ENCODE data around the gene RAB6D.
"Not testable (repeated sequence)": the region's sequence is repeated elsewhere in the genome, so short reads cannot be mapped to it uniquely, and the experiment has no call there.

Gene RAB6D

DNA sequence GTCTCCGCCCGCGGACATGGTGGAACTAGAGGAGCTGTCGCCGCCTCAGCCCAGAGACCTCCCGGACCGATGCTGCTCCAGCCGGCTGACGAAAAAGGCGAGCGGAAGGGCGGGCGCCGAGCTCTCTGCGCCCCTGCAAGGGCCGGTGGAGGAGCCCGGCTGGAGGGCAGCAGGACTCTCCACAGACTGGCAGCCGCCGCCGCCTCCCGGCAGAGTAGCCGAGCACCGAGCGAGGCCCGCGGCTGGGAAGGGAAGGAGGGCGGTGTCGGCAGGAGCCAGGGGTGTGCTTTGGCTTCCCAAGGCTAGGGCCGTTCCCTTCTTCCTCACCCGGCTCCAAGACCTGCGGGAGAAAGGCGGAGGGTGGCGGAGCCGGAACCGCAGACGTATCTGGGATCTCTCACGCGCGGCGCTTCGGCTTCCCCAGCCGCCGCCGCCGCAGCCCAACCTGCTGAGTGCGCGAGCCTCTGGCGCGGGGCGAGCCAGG lies at the start of gene RAB6D:
TSS of gene RAB6D (minus strand) at position 466 of the 484 bp plus-strand sequence. CDS start at position 18, 448 bp downstream.
- not testable (repeated sequence) for DNase-seq (ENCODE audit: low read depth in 4 of 4, low spot score in 1 of 4)

DNA sequence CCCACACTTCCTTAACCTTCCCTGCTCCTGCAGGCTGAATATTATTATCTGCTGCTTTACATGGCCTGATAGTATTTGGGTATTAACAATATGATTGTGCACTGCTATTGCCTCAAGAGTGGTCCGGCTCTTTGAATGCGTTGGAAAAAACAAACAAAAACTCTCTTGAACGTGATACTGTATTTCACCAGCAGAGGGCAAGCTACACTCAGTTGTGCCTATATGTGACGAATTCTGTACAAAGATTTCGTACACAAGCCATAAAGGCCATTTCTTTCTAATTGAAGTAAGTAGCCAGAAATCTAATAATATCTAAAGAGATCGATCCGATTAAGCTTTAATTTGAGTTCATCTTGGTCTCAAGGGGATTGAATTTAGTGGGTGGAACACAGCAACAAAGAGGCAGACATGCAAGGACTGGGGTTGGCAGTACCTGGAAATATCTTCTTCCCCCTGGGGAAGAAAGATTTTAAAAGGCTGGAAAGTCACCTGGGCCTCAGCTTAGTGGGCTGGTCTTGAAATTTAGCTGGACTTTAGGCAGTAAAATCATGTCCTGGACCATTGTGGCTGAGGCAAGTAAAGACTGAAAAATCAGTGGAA lies 49.3 kb upstream of the RAB6D start:
- peak in 1 of 4 experiments; percentile 7 for DNase-seq (ENCODE audit: low read depth in 4 of 4, low spot score in 1 of 4)

DNA sequence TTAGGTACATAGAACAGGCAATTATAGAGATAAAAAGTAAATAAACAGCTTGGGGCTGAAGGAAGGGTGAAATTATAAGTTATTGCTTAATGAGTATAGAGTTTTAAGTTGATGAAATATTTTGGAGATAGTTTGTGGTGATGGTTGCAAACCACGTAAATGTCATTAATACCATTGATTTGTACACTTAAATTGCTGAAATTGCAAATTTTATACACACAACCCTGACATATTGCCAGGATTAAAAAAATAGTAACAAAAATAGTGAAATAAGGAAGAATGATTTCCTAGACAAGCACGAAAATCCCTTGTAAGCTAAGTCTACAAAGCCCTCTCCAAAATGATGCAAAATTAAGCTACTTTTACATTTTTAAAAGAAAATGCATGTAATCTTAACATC lies 46.2 kb upstream of the RAB6D start:
- DNase-seq (ENCODE audit: low read depth in 4 of 4, low spot score in 1 of 4): no peak

DNA sequence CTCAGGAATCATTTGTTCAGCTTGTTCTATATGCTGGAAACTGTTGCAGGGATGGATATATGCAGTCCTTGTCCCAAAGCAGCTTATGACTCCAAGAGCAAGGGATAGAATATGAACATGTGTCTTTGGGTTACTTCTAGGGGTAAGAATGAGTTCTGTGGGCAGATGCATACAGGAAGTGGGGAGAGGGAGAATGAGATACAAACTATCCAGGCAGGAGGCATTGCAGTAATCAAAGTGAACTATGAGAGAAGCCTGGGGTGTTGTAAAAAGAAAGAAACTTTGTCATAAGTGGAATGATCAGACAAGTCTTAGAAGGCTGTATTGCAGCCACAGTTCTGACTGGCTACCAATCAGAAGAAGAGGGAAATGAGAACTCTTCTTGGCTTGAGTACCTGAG lies 44.8 kb upstream of the RAB6D start:
- DNase-seq (ENCODE audit: low read depth in 4 of 4, low spot score in 1 of 4): no peak

DNA sequence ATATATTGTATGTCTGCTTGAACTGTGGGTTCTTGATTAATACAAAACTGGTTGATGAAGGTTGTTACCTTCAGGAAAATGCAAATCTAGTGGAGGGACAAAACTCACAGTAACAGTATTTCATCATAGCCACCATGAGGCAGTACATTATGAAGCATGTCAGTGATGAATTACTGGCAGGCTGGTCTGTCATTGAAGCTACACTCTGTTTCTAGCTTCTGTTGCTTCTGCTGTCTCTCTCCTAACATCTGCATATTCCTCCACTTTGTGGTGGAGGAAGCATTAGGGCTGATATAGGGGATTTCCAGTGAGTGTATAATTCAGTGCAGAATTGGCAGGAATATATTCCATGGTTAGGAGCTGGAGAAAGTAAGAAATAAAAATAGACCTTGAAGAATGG lies 44.2 kb upstream of the RAB6D start:
- DNase-seq (ENCODE audit: low read depth in 4 of 4, low spot score in 1 of 4): no peak

DNA sequence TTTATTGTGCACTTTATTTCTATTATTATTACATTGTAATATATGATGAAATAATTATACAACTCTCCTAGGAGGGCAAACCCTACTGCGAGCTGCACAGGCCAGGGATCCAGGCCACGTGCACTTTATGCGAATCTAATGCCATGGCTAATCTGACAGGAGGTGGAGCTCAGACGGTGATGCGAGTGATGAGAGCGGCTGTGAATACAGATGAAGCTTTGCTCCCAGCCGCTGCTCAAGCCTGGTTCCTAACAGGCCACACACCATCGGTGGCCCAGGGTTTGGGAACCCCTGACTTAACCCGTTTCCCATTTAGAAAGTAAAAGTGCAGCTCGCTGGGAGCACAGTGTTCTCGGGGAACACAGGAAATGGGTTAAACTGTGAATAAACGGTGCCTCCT lies 40.8 kb upstream of the RAB6D start:
- DNase-seq (ENCODE audit: low read depth in 4 of 4, low spot score in 1 of 4): no peak

DNA sequence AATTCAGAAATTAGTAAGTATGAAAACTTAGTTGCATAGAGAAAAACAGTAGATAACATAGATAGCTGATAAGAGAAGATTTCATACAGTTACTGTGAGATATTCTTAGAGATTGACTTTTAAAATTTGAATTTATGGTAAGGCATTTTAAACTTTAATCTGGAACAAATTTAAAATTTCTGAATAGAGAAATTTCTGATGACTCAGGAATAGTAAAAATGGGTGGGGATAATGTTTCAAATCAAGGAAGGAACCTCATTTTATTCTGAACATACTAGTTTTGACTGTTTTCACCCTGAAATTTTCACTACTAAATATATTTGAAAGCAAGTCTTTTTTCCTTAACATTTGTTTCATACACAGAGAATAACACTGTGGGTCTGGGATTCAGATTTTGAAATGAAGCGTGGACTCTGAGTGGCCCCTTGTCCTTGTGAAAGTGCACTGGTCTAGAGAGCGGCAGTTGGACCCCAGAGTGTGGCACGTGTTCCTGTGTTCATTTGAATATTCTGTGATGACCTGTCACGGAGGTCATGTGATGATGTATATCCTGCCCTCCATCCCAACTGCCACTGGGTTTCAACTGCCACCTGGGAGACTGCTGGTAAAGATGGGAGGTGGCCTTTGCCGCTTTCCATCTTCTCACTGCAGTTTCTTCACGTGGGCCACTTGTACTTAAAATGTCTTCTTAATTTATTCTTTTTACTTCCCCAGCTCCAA lies 38.5 kb upstream of the RAB6D start:
- no peak for DNase-seq (ENCODE audit: low read depth in 4 of 4, low spot score in 1 of 4)

DNA sequence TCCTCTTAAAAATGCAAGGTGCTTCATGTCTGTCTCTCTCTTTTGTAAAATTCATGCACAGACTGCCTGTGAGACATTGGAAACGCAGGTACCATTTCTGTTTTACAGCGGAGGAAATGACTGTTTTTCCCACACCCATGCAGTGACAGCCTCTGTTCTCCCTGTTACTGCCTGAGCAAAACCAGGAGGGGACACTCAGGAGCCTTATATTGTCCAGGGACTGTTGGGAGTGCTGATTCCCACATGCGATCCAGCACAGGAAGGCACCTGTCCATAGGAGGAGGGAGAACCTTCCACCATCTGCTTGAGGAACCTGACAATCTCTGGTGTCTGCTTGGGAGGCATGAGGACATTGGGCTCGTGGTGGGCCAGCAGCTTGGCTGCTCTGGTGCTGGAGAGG lies 36.9 kb upstream of the RAB6D start:
- no peak for DNase-seq (ENCODE audit: low read depth in 4 of 4, low spot score in 1 of 4)

DNA sequence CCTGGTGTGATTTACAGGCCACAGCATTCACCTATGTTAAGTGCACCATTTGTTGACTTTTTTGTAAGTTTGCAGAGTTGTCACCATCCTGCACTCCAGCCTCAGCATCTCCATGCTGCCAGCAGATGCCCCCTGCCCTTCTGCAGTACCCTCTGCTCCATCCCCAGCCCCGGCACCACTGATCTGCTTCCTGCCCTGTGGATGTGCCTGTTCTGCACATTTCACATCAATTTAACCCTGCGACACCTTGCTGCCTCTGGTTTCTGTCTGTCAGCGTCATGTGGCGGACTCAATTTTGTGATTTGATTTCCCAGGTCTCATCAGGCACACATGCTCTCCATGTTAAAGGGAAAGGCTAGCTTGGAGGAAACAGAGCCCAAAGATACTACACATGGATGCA lies 36.5 kb upstream of the RAB6D start:
- not testable (repeated sequence) for DNase-seq (ENCODE audit: low read depth in 4 of 4, low spot score in 1 of 4)

DNA sequence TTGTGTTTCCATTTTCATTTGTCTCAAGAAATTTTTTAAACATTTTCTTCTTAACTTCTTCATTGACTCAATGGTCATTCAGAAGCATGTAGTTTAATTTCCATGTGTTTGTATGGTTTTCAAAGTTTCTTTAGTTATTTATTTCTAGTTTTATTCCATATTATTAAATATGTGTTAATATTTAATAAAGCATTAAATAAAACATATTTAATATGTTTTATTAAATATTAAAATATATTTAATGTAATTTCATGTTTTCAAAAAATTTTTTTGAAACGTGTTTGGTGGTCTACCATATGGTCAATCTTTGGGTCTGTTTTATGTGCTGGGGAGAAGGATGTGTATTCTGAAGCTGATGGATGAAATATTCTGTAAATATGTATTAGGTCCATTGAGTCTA lies 32.2 kb upstream of the RAB6D start:
- not testable (repeated sequence) for DNase-seq (ENCODE audit: low read depth in 4 of 4, low spot score in 1 of 4)

DNA sequence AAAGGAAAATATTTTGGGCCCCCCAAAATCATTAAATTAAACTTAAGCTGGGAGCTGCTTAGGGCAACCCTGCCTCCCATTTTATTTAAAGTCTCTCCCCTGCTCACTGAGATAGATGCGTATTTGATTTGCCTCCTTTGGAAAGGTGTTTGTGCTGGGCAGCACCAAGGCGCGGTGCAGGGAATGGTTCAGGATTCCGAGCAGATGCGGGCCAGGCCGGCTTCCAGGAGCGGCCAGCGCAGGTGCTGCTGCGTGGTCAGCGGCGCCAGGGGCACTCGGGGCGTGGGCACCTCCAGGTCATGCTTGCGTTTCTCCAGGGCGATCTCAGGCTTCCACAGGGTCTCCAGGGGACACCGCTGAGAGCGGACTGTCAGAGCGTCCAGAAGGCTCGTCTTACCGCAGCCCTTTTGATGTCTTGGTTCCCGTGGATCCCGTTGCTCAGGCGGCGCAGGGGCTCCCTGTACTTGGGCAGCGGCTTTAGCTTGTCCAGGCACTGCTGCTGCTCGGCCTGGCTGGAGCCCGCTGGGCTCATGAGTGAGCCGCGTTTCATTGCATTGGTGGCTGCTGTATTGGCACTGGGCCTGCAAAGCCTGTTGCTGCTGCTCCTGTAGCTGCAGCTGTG lies 31.2 kb upstream of the RAB6D start:
- not testable (repeated sequence) for DNase-seq (ENCODE audit: low read depth in 4 of 4, low spot score in 1 of 4)

DNA sequence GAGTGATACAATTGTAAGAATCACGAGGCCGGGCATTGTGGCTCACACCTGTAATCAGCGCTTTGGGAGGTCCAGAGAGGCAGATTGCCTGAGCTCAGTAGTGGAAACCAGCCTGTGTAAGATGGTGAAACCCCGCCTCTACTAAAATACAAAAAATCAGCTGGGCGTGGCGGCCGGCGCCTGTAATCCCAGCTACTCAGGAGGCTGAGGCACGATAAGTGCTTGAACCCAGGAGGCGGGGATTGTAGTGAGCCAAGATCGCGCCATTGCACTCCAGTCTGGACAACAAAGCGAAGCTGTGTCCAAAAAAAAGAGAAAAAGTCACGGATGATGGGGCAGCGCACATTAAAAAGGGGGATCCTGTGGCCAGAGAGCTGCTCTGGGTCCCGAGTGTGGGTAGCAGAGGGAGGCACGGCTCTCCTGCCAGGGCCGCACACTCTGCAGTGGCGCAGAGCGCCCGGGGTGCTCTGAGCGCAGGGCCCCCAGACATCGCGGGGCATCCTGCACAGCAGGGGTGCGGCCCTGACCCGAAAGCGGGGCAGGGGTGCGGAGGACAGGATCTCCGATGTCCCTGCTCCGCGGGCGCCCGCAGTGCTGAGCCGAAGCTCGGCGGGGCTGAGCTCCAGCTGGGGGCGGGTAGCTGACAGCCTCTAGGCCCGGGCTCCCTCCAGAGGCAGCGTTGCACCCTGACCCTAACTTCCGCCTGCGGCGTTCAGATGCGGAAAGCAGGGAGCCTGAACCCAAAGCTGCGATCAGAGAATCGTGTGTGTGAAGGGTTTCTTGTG lies 30.4 kb upstream of the RAB6D start:
- peak in 1 of 4 experiments; percentile 4 for DNase-seq (ENCODE audit: low read depth in 4 of 4, low spot score in 1 of 4)

DNA sequence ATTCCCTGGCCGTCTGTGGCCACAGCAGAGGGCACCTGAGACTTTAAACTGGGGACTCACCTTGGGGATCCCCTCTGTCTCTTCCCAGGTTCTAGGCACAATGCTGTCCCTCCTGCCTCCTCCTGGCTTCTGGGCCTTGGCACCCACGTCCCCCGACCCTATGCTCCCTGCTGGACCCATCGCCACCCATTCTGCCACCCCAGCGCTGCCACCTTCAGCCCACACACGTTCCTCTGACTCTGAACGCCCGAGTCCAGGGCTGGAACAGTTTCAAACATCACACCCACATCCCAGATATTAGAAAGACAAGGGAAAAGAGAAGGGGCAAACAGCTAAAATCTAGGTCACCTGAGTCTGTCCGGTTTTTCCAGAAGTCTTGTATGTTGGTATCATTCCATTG lies 28.0 kb upstream of the RAB6D start:
- not testable (repeated sequence) for DNase-seq (ENCODE audit: low read depth in 4 of 4, low spot score in 1 of 4)

DNA sequence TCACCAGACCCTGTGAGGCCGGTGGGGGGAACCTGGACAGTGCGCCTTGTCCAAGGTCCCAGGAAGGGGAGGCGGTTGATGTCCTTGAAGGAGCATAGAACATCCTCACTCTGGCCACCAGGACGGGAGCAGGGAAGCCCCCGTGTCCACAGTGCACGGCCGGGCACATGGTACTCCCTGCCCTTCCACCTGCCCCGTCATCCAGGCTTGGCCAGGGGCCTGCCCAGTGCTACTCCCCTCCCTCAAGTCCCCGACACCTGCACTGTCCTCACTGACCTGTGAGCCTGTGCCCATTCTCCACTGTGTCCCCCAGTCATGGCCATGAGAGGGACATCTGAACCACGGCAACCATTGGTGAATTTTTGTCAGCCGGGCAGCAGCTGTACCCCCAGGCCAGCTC lies 27.5 kb upstream of the RAB6D start:
- DNase-seq (ENCODE audit: low read depth in 4 of 4, low spot score in 1 of 4): not testable (repeated sequence)

DNA sequence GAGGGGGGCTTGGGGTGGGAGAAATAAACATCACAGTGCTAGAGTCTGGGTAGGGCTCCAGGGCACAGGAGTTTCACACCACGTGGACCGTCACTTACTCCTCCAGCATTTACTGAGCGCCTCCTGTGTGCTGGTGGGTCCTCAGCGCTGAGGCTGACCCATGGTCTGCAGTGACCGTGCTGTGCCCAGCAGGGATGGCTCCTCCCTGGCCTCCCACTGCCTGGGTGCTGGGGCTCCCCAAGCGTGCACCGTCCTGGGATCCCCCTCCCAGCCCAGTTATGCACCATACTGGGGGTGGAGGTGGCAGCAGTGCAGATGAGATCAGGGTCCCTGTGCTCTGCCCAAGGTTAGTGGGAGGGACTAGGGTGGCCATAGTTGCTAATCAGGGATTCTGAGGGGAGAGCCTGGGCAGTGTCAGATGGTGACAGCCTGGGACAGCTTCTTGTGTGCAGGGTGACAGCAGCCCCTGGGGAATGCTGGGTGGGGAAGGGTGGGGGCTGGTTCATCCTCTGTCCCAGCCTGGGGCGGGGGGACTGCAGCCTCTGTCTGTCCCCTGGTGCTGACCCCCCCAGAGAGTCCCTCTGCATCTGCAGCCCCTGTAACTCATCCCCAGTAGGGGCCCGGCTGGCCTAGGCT lies 26.6 kb upstream of the RAB6D start:
- not testable (repeated sequence) for DNase-seq (ENCODE audit: low read depth in 4 of 4, low spot score in 1 of 4)

DNA sequence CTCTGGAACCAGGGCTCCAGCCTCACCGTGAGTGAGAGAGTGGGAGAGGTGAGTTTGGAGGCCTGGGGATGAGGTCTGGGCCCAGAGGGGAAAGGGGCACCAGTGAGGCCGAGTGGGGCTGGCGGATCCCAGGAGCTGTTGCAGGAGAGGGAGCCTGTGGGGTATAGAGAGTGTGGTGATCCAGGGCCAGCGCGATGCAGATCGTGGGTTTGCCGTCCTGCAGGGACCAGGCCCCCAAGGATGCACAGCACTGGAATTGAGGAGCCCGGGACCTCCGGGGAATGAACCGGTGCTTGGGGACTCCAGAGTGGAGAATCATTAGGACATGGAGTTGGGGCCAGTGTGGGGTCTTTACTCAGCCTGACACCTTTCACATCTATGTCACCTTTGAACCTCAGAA lies 25.7 kb upstream of the RAB6D start:
- DNase-seq (ENCODE audit: low read depth in 4 of 4, low spot score in 1 of 4): no peak

DNA sequence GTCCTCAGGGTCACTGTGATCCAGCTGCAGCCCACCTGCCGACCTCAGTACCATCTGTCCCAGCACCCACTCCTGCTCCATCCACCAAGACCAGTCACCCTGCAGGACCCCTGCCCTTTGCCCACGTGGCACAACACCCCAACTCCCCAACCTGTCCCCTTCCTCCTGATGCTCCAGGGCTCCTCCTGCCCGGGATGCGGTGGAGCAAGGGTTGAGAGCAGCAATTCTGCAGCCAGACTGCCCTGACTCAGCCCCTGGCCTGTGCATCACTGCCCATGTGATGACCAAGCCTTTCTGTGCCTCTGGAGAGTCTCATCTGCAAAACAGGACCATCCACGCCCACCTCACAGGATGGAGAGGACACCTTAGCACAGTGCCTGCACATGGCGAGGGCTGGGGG lies 24.9 kb upstream of the RAB6D start:
- not testable (repeated sequence) for DNase-seq (ENCODE audit: low read depth in 4 of 4, low spot score in 1 of 4)

DNA sequence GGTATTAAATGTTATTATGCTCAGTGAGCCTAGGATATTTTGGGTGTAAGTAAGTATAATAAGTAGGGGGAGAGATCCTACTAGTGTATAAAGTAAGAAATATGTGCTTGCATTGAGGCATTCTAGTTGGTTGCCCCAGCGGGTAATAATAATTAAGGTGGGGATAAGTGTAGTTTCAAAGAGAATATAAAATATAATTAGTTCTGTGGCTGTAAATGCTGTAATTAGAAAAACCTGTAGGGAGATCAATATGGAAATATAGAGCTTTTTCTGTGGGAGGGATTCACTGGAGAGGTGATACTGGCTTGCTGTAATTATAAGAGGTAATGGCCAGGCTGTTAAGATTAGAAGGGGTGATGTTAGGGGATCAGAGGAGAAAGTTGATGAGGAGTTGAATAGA lies 9.1 kb upstream of the RAB6D start:
- not testable (repeated sequence) for DNase-seq (ENCODE audit: low read depth in 4 of 4, low spot score in 1 of 4)

DNA sequence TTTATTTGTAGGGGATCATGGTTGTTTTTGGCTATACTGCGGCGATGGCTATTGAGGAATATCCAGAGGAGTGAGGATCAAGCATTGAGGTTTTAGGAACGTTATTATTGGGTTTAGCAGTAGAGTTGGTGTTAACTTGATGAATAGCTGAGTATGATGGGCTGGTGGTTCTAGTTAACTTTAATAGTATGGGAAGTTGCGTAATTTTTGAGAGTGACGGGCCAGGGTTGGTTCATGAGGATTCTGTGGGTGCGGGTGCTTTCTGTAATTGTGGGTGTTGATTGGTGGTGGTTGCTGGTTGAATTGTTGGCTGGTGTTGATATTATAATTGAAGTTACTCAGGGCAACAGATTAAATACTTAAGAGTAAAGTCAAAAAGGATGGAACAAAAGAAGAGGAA lies 6.0 kb upstream of the RAB6D start:
- DNase-seq (ENCODE audit: low read depth in 4 of 4, low spot score in 1 of 4): no peak

DNA sequence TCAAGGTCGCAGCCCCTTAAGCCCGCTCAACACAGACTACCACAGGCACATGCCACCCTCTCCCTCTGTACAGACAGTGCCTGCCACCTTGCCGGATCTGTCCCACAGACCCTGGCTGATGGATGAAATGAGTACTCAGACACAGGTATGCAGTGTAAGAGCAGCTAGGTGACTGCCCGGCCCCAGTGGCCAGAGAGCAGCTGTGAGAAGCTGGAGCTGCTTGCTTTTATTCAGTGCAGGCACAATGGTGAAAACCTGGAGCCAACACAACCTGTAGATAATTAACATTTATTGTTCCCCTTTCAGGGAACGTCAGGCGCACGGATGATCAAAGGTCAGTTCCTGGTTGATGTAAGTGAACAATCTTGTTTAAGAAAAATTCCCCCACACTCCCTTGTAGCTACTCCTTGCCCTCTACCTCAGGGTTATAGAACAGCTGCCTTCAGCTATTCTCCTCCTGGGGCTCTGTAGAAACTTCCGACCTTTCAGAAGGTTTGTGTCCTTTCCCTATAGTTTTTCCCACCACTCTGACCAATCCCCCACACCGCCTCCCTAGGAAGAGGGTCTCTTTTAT lies 4.6 kb upstream of the RAB6D start:
- DNase-seq (ENCODE audit: low read depth in 4 of 4, low spot score in 1 of 4): not testable (repeated sequence)

DNA sequence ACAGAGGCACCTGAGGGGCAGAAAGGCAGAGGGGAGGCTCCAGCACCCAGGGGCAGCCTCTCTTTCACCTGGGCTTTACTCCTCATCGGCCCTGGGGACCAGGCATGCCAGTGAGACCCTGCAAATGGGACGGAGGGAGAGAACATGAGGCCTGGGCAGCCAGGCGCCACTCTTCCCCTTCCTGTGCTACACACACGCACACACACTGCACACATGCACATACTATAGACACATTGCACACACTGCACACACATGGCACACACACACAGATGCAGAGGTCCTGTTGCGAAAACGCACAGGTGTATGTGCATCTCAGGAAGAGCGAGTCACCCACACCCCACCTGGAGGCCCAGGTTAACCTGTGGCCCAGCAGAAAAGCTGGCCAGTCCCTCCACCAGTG lies 3.4 kb upstream of the RAB6D start:
- no peak for DNase-seq (ENCODE audit: low read depth in 4 of 4, low spot score in 1 of 4)

Data from stimulated activated CD4-positive, alpha-beta T cell treated with anti-CD3 and anti-CD28 coated beads, Interleukin-1b, Interleukin-23, amount 100 ng/mL, for 24 hours (primary cell).